HG03103 (cell line): ENCODE results near the gene DPEP1.
"Not testable (repeated sequence)": the region's sequence is repeated elsewhere in the genome, so short reads cannot be mapped to it uniquely, and the experiment has no call there.

Experiments
- ATAC-seq: cut with Tn5 transposase; IDR thresholded peaks from one replicate; pipeline ENCODE4 v1.9.1; 2021; ENCODE audit warnings: low read depth; ENCODE audit not compliant: unreplicated experiment

The DPEP1 gene

GRCh38 chr16:89670496-89671431 lies 57.3 kb downstream of the DPEP1 start:
- ATAC-seq = no peak

- ATAC-seq = not testable (repeated sequence)
Measured at GRCh38 chr16:89671565-89671964, 58.1 kb downstream of the DPEP1 start.

- ATAC-seq = no peak
Measured at GRCh38 chr16:89672177-89672941, 58.9 kb downstream of the DPEP1 start.

GRCh38 chr16:89678258-89678657 lies 64.8 kb downstream of the DPEP1 start:
- no peak for ATAC-seq

- no peak for ATAC-seq
Measured at GRCh38 chr16:89685916-89686315, 72.5 kb downstream of the DPEP1 start.

GRCh38 chr16:89686520-89687091 lies 73.2 kb downstream of the DPEP1 start, which contains the start of gene CDK10:
Gene CDK10, plus strand, starts transcription at chr16:89686689. Its CDS starts 22 bp downstream, at chr16:89686711.
- peak; percentile 78 for ATAC-seq

GRCh38 chr16:89687092-89687940 lies 73.9 kb downstream of the DPEP1 start:
- no peak for ATAC-seq
